HG03025 (cell line): ENCODE results near the gene DUSP1.

Experiments used
- ATAC-seq: cut with Tn5 transposase; IDR thresholded peaks from one replicate; pipeline ENCODE4 v1.9.1; 2021; ENCODE audit warnings: mild to moderate bottlenecking, moderate library complexity; ENCODE audit not compliant: unreplicated experiment, low FRiP score

Gene DUSP1

DNA sequence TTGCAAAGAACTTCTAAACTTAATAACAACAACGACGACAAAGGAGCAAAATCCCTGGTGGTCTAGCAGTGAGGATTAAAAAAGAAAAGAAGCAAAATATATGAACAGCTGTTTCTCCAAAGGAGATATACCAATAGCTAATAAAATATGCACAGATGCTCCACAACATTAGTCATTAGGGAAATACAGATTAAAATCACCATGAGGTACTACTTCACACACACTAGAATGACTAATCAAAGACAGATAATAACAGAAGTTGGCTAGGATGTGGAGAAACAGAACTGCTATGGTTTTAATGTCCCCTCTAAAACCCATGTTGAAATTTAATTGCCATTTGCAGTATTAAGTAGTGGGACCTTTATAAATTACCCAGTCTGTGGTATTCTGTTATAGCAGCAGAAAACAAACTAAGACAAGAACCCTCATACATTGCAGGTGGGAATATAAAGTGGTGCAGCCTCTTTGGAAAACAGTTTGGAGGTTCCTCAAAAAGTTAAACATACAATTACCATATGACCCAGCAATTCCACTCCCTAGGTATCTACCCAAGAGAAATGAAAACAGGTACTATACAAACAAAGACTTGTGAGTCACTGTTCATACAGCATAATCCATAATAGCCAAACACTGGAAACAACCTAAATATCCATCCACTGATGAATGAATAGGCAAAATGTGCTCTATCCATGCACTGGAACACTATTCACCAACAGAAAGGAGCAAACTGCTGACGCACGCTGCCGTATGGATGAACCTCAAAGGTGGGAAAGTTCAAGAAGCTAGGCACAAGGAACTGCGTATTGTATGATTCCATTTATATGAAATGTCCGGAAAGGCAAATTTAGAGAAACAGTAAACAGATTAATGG lies 11.4 kb upstream of the DUSP1 start:
- no peak for ATAC-seq

DNA sequence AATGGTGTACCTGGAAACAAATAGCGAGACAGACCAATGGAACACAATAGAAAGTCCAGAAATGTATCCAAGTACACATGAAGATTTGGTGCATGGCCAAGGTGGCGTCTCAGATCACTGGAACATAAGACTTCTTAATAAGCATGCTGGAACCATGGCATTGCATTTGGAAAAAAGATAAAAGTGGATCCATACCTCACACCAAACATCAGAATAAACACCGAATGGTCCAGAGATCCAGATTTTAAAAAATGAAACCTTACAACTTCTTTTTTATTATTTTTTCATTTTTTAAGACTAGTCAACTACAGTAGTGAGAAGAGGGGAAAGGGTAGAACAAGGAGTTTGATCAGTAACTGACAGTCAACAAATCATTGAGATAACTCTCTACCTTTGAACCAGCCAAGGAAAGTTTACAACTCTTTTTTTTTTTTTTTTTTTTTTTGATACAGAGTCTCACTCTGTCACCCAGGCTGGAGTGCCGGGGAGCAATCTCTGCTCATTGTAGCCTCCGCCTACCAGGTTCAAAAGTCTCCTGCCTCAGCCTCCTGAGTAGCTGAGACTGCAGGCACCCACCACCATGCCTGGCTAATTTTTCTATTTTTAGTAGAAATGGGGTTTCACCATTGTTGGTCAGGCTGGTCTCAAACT lies 8.8 kb upstream of the DUSP1 start:
- ATAC-seq = no peak

DNA sequence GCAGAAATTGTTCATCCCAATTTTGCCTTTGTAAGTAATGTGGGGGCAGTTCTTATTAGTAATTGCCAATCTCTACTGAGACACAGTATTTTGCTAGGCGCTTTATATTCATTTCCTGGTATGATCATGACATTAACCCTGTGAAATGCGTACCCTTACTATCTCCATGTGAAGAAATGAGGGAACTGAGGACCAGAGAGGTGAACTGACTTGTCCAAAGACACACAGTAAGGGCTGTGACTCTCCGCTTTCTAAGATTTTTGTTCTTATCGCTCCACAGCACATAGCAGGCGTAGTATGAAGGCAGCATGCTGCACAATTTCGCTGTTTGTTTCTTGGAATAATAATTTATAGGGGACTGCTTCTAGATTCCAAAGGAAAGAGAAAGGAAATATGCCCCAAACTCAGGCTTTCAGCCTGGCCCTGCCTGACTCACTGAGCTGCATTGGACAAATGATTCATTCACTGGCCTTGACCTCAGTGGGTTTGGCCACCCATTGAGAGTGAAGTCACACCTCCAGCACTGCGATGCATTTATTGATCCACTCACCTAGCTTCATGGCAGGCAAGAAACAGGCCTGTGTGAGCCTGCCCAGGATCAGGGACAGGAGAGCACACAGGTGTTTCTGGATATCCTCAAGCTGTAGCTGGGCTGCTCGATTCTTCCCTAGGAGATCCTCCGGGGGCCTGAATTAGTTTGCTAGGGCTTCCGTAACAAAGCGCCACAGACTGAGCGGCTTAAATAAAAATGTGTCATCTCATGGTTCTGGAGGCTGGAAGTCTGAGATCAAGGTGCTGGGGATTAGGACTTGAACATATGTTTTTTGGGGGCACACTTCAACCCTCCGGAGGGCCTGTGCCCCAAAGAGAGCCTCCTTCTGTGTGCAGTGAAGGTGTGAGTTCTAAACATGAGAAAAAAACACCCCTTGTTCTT lies 7.2 kb upstream of the DUSP1 start:
- no peak for ATAC-seq

DNA sequence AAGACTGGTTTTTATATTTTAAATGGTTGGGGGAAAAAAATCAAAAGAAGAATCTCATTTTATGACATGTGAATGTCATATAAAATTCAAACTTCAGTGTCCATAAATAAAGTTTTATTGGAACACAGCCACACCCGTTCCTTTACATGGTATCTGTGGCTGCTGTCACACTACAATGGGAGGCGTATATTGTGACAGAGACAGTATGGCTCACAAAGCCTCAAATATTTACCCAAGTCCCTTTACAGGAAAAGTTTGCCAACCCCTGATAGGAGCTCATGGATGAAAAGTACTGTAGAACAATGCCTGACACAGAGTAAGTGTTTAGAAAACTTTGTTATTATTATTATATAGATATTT lies 5.2 kb upstream of the DUSP1 start:
- no peak for ATAC-seq

DNA sequence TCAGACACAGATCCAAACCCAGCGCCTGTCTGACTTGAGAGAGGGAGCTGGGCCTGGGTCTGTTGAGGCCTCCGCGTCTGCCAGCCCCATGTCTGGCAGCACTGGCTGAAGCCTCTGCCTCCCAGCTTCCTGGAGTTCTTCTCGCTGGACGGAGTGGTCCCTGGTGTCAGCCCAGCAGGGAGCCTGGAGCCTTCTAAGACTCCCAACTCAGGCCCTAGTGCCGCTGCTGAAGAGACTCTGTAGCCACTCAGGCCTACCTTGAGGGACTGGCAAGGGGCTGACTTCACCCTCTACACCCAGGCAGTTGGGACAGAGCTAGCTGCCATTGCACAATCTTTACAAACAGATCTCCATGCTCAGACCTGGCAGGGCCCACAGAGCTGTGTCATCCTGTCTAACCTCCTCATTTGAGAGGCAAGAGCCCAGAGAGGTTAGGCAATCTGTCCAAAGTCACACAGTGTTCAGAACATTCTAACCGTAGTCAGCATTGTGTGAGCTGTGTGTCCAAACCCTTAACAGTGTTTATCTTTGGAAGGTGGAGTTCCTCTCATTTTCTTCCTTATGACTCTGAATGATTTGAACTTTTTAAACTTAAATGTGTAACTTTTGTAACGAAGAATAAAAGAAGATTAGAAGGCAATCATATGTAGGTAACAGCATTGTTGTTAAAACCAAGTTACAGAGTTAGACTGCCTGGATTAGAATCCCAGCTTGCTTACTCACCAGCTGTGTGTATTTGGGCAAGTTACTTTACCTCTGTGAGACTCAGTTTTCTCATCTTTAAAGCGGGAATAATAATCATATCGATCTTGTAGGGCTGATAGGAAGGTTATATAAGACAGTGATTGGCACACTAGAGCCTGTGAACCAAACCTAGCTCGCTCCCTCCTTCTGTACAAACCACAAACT lies 4.6 kb upstream of the DUSP1 start:
- ATAC-seq = no peak

DNA sequence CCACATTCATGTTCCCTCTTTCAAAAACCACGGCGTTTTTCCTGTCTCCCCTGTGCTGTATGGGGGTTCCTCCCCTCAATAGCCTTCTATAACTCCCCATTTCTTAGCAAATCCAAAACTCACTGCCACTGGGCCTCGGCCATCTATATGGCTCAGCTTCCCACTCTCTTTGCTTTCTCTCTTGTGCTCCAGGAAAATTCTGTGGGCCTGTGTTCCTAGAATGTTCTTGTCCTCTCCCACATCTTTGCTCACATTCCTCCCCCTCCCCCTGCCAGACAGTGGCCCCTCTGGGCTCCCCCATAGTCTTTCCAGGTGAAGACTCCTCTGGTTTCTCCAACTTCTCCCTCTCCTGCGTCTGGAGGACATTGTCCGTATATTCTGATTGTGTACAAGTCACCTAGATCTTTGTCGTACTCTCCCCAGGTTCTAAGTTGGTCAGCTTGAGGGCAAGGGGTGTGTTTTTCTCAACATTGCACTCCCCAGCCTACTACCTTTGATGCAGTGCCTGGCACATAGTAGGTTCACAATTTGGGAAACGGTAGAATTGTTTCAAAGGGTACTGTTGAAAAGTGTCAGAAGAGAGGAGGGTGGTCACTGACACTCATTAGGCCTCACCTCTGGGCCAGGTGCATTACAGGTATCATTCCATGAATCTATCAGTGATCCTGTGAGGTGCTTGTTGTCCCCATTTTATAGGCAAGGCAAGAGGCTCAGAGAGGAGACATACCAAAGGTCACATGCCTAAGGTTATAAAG lies 3.7 kb upstream of the DUSP1 start:
- no peak for ATAC-seq

DNA sequence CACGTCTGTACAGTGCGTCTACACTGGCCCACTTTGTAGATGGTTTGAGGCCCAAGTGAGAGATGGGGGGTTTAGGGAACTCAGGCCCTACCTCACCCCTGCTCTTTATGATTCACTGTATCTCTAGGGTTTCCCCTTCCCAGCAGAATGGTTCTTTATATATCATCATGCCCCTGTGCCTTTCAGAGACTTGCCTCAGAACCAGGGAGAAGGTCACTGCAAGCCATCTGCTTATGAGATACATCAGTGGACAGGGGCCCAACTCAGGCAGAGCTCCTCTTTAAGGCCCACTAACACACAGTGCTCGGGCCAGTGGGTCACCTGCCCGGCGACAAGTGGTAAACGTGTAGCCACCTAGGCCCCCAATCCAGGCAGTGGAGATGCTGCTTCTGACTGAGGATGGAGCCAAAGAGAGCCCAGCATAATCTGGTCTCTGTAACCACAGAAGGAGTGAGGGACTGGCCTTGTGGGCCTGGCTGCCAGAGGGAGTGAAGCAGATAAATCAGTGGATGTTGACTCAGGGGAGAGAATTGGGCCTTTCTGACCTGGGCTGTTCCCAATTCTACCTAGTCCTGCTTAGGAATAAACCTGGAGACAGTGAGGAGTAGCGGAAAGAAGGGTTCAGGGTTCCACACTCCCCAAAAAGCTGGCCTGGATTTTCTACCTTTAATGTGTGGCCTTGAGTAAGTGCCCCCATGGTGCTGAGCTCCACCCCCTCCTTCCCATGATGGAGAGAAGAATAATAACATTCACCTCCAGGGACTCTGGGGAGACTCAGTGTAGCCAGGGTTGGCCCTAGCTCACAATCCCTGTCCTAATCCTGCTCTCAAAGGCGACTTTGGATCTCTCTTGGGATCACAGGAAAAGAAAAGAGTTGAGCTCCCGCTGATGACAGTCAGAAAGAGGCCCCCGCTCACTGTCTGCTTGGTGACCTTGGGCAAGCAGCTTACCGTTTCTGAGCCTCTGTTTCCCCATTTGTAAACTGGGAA lies 2.8 kb upstream of the DUSP1 start:
- ATAC-seq = no peak

DNA sequence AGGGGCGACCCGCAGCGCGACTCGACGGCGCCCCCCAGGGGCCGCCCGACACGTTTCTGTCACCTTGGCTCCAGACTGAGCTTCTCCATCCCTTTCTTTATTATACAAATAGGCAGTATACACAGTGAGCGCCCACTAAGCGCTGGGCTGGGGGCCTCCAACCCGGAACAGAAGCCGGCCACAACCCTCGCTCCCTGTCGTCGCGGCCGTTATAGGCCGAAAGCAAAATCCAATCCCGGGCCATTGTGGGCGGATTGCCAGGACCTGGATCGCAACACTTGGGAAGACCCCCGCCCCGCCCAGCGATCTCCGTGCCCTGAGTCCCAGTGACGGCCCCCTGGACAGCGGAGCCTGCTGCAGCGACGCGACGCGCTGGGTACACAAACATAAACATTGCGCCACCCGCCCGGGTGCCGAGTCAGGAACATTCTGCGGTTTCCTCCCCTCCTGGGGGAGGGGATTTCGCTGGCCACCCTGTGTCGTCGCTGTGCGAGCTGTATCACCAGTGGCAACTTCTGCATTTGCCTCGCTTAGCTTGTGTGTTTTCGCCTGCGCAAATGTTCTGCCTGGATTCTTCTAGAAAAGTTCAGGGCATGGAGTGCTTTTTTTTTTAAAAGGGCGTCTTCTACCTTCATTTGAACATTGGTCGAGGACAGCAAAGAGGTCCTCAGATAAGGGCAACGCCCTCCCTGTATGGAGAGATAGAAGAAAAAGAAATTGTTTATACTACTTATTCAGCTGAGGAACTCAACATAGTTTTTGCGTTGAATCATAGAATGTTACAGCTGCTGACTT lies 1.3 kb upstream of the DUSP1 start:
- ATAC-seq = no peak

DNA sequence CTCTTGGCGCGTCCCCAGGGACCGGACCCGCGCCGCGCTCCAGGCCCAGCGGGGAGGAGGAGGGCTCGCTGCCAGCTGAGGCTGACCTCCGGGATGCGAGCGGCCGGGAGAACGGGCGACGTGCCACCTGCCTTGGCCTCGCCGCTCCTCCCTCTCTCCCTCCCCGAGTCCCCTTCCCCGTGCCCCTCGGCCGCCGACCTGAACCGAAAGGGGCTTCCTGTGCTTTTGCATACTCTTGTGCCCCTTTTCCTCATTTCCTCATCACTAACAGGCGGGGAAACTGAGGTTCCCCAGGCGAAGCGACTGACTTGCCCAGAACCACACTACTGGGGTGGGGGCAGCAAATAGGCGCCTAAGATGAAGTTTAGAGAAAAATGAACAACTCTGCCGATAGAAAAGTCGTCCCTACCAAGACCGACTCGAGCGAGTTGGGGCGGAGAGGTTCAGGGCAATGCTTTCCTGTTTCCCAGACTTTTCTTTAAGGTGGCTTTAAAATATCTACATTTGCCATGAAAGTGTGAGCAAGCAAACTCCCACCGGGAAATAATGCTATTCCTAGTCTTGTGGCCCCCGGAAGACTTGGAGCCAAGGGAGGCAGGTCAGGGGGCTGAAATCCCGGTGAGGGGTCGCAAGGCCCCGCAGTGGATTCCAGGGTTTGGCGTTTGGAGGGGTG lies 580 bp upstream of the DUSP1 start:
- ATAC-seq = peak; percentile 14

DNA sequence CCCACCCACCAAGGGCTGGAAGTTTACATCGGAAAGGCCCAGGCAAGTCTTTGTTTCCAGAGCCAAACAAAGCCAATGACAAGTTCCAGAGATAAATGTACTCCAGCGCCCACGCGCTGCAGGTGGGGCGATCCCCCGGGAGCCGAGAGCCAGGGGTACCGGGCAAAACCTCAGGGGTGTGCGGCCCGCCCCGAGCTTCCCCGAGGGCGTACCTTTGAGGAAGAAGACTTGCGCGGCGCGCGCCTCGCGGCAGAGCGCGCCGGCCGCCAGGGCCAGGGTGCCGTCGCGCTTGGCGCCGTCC lies 671 bp downstream of the DUSP1 start:
- no peak for ATAC-seq

DNA sequence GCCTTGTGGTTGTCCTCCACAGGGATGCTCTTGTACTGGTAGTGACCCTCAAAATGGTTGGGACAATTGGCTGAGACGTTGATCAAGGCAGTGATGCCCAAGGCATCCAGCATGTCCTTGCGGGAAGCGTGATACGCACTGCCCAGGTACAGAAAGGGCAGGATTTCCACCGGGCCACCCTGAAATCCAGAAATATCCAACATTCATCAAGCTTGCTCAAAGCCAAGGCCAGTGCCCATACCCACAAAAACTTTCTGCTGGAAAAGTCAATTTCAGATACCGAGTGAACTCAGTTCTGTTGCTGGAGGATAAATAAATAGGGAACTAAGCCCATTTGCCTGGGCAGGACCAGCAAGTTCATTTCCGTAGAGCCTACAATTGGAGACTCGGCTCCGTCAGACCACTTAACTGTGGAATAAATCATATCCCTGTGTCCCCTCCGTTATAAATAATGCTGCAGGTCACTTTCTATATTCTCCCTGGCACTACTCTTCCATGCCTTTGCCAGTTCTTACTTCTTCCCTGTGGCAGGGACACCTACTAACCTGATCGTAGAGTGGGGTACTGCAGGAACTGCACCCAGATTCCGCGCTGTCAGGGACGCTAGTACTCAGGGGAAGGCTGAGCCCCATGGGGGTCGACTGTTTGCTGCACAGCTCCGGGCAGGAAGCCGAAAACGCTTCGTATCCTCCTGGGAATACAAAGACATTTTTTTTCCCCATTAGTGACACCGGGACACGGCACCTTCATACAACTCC lies 1.2 kb downstream of the DUSP1 start:
- ATAC-seq = no peak

DNA sequence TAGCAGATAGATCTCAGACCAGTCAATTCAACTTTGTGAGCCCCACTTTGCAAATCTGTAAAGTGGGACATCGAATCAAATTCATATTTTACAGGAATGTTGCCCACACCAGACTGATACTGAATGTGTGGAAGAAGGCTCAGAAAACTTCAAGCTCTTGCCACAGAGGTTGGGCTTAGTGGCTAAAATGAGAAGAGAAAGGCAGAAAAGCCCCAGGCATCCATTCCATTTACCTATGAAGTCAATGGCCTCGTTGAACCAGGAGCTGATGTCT lies 1.7 kb downstream of the DUSP1 start:
- no peak for ATAC-seq

DNA sequence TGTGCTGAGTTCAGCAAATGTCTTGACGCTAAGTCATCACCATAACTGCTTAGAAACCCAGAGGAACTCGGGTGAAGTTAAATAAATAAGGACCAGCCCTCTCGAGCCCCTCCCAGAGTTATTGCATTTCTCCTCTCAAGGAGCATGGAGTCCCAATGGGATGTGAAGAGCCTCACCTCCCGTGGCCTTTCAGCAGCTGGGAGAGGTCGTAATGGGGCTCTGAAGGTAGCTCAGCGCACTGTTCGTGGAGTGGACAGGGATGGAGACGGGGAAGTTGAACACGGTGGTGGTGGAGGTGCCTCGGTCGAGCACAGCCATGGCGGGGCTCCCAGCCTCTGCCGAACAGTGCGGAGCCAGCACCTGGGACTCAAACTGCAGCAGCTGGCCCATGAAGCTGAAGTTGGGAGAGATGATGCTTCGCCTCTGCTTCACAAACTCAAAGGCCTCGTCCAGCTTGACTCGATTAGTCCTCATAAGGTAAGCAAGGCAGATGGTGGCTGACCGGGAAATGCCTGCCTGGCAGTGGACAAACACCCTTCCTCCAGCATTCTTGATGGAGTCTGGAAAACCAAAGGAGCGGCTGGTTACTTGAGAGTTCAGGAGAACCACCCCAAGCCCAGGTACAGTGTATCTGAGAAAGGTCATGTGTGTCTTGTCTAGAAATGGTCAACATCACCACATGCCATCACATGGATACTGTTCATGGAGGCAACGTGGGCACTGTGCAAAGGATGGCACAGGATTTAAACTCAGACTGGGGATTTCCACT lies 2.2 kb downstream of the DUSP1 start:
- no peak for ATAC-seq

DNA sequence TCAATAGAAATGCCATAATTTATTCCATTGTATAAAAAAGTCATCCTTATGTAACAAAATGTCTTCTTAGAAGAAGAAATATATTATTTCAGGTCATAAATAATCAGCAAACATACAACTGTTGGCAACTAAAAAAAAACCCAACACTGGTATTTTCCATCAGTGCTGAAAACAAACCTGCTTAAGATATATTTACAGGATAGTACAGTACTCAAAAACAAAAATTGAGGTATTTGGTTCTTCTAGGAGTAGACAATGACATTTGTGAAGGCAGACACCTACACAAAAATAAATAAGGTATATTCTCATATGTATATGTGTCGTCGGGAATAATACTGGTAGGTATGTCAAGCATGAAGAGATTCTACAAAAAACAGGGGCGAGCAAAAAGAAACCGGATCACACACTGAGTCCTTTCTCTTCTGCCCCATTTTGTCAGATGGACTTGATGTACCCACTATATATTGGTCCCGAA lies 2.9 kb downstream of the DUSP1 start:
- ATAC-seq = no peak

DNA sequence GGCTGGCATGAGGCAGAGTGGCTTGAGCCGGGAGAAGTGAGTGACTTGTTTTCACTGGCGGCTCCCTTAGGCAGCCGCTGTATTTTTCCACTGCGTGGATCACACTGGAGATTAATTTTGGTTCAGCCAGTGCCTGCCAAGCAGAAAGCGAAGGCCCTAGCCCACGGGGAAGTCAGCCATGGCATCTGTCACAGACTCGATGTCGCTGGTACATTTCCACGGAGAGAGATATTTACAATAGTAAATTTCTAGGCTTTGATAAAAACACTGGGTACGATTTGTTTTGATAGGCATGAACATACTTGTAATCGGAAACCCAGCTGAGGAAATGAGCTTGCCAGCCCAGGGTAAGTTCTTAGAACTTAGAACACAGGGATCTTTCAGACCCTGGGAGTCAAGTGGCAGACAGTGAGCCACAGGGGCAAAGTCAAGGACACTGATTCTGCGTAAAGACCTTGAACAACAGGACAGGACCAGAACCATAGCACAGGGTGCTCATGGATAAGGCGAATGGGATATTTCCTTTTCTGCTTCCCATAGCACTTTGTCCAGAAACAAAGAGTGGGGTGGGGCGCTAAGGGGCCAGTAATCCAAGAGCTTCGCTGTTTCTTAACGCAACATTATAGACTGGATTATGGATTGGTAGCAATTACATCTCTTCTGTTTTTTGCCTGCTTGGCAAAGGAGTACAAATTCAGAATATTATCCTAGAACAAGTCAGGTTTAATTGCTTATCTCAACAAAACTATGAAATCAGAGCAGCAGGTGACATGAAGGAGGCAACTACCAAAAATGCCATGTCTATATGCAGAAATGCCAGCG lies 4.5 kb downstream of the DUSP1 start:
- no peak for ATAC-seq
